ENCODE results near the gene DDX17. TPM values are rescaled to one million over a fixed set of nuclear protein-coding genes. Genes with fewer than 3 reads are reported as not detected.

The DDX17 gene
- total and polyA plus RNA-seq, 2 of the 8 experiments (the other 6 are each of a cell fraction or from before 2014, with no cell fraction given): 437 to 441 TPM

DNA sequence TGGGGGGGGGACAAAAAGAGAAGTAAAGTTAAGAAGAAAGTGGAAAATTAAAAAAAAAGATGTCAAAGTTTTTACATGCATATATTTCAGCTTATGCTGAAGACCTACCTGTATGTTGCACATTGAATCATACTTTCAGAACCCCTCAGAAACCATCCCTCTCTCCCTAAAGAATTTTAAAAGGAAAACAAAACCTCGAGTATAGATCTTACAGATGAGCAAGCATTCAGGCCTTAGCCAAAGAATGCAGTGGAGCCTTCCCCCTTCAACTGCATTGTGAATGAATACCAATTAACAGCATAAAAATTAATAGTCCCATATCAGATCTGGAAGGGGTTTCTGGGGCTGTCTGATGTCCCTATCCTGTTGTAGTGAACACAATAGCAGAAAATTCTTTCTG, 21.9 kb downstream of the DDX17 start:
- Histone ChIP-seq H4K20me1 (replicated peaks in 1 of 2; ENCODE audit: control insufficient read depth in 1 of 2, insufficient read depth in 2 of 2, low read length in 2 of 2) (peaks cover 6% of the 10 kb centered on the region in 2 experiments), H2BK20ac (ENCODE audit: low read length) (no peak overlapping the region), H3K79me2 (ENCODE audit: control insufficient read depth in 1 of 2, insufficient read depth in 2 of 2, low read length in 2 of 2) (peaks cover 0 to 3% of the 10 kb centered on the region in 2 experiments; a peak in 1 of 4 replicates), H3K23me2 (ENCODE audit: low read depth, low read length) (no peaks in the 10 kb centered on the region), H3K4me1 (replicated peaks in 1 of 4; ENCODE audit: control insufficient read depth in 3 of 4, insufficient read depth in 4 of 4, low read length in 3 of 4) (0 out of 7 replicates have a peak, but pooled peaks cover 0 to 3% (median 0%) of the 10 kb centered on the region in 4 experiments), H2AFZ (ENCODE audit: low read length) (no peak overlapping the region), H3K56ac (replicated peaks; ENCODE audit: insufficient read length, low read depth, low read length) (no peak overlapping the region), H3K23ac (ENCODE audit: insufficient read length) (no peak overlapping the region), H3K4me3 (ENCODE audit: extremely low read depth in 1 of 4, insufficient read depth in 2 of 4, low read depth in 3 of 4, low read length in 4 of 4) (no peak overlapping the region), H3K27me3 (replicated peaks in 1 of 4; ENCODE audit: control insufficient read depth in 3 of 4, extremely low read depth in 1 of 4, insufficient read depth in 3 of 4, low read length in 3 of 4) (no peaks in the 10 kb centered on the region), H3K36me3 (ENCODE audit: control insufficient read depth in 2 of 4, insufficient read depth in 4 of 4, low read length in 3 of 4) (peaks cover 48 to 87% (median 73%) of the 10 kb centered on the region in 4 experiments), H2BK12ac (ENCODE audit: low read depth, low read length) (no peak overlapping the region), H4K8ac (ENCODE audit: extremely low read depth, insufficient read depth, low read length) (no peak overlapping the region), H3K18ac (ENCODE audit: extremely low read depth, low read length) (no peak overlapping the region), H3K79me1 (ENCODE audit: low read depth, low read length) (no peaks in the 10 kb centered on the region), H2AK5ac (ENCODE audit: low read depth, low read length) (no peak overlapping the region), H3K9ac (replicated peaks in 1 of 4; ENCODE audit: extremely low read depth in 1 of 4, low read depth in 3 of 4, low read length in 3 of 4) (no peak overlapping the region), H2BK15ac (ENCODE audit: low read length) (no peak overlapping the region), H3K4me2 (ENCODE audit: insufficient read depth in 1 of 2, low read depth in 2 of 2, low read length in 2 of 2) (no peak overlapping the region), H3K9me3 (ENCODE audit: insufficient read depth in 2 of 2, low read depth in 1 of 2, low read length in 1 of 2) (no peaks in the 10 kb centered on the region), H4K91ac (replicated peaks; ENCODE audit: insufficient read length, low read length) (no peak overlapping the region), H2BK120ac (replicated peaks; ENCODE audit: low read depth, low read length) (no peak overlapping the region), H2BK5ac (ENCODE audit: low read depth, low read length) (no peak overlapping the region), H4K5ac (ENCODE audit: insufficient read length, low read depth, low read length) (no peak overlapping the region), H3K27ac (ENCODE audit: low read depth, low read length) (no peak overlapping the region), H3K14ac (ENCODE audit: insufficient read length) (no peak overlapping the region), H3K4ac (replicated peaks; ENCODE audit: insufficient read length, low read depth, low read length) (no peak overlapping the region)
- DNase-seq (ENCODE audit: low read depth in 1 of 2, low spot score in 2 of 2): no peak
- 76% methylated on average over 1 of the region's 1 CpG; no CpG with 5 or more reads in 1 of the 2 experiments for WGBS, 2 experiments (ENCODE audit: extremely low coverage in 1 of 2, insufficient coverage in 1 of 2, insufficient read length in 1 of 2, insufficient replicate concordance in 2 of 2, low coverage in 1 of 2, low lambda C conversion rate in 2 of 2, missing lambda C conversion rate in 1 of 2)
- ChIA-PET POLR2A (ENCODE audit: partially characterized antibody) (interaction anchor here (0.9 to 40.8 kb wide), 12 partner anchors 5 to 90 kb away, joined by 3 to 1102 read pairs (median 4); partner anchors contain the start of gene KDELR3), CTCF (ENCODE audit: partially characterized antibody) (interaction anchor here (0.9 to 1.2 kb wide), 2 partner anchors 22 to 86 kb away, joined by 3 read pairs; no protein-coding TSS in a partner anchor)
- FAIRE-seq: no peak
- TF ChIP-seq SP1 (IDR thresholded peaks at IDR 0.05; ENCODE audit: low read depth, low read length): no peak
- TF ChIP-seq MAFK (IDR thresholded peaks at IDR 0.05; ENCODE audit: low read depth, low read length): no peak
